ENCODE data around the gene CHSY3.

The CHSY3 gene

DNA sequence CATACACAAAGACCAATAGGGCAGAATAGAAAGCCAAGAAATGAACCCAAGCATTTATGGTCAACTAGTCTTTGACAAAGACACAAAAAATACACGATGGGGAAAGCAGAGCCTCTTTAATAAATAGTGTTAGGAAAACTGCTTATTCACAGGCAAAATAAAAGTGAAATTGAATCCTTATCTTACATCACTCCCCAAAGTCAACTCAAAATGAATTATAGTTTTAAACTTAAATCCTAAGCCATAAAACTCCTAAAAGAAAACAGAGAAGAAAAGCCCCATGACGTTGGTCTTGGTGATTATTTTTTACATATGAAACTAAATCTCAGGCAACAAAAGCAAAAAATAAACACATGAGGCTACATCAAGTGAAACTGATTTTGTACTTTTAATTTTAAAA lies 46.8 kb downstream of the CHSY3 start:
- no peak for DNase-seq

DNA sequence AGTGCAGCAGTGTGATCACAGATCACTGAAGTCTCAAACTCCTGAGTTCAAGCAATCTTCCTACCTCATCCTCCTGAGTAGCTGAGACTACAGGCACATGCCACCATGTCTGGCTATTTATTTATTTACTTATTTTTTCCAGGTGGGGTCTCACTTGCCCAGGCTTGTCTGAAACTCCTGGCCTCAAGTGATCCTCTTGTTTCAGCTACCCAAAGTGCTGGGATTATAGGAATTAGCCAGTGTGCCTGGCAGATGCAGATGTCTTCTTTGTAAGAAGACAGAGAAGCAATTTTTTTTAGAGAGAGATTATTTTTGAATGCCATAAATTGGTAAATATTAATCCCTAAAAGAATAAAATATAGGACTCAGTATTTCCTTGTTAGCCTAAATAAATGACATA lies 54.3 kb downstream of the CHSY3 start:
- no peak for DNase-seq

DNA sequence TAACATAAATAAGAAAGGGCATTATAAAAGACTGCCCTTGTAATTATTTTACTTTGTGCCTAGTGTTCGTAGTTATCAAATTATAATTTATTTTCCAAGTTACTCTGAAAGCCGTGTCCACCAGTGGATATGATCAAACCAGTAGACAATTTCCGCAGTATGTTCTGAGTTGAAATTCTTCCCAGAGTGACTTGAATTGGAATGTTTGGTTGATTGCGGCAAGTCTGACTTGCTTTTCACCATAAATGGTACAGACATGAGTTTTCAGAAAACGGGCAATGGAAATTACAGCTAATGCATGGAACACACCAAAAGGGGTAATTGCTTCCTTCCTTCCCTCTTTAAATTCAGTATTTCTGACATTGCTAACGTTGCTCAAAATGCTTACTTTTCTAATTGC lies 56.6 kb downstream of the CHSY3 start:
- DNase-seq = no peak

DNA sequence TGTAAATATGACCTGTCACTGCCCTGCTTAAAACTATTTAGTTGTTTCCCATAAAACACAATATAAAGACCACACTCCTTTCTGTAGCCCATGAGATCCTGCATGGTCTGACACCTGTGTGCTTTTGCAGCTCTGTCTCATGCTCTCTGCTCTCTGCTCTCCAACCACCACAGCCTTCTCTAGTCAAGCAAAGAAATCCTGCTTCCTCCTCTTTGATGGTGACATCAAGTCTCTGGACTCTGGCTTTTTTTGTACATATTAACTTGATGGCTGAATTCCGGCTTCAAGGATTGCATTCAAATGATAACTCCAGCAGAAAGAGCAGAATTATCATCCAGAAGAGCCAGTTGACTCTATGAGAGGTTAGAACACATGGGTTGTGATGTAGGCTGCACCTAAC lies 58.2 kb downstream of the CHSY3 start:
- no peak for DNase-seq

DNA sequence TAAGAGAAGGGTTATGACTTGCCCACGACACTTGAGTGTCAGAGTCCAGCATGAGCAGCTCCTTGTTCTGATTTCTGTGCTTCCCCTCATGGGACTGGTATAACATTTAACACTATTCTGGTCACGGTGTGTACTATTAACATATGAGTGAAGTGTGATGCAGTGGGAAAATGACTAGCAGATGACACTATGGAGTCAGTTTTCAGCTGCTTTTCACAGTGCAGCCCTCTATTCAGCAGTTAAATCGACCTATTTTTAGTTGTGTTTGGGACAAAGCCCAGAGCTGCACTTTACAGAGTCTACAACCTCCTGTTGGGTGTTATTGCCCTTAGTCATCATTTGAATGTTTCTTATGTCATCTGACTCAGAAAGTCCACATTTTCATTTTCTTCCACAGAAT lies 59.1 kb downstream of the CHSY3 start:
- no peak for DNase-seq

DNA sequence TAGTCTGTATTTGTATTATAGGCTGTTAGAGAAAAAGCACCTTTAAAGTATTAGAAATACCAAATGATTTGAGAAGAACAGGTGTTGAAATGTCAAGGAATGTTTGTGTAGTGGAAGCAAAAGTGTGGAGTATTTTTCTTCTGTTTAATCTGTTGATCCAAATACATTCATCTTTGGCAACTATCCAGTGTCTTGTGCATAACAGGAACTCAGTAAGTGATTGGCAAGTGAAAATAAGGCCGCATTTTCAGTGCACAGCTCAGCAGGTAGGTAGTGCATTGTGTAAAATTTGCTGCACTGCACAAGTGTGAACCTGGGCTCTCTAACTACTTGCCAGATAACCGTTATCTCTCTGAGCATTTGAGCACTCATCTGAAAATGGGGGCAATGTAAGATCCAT lies 61.8 kb downstream of the CHSY3 start:
- DNase-seq = no peak

DNA sequence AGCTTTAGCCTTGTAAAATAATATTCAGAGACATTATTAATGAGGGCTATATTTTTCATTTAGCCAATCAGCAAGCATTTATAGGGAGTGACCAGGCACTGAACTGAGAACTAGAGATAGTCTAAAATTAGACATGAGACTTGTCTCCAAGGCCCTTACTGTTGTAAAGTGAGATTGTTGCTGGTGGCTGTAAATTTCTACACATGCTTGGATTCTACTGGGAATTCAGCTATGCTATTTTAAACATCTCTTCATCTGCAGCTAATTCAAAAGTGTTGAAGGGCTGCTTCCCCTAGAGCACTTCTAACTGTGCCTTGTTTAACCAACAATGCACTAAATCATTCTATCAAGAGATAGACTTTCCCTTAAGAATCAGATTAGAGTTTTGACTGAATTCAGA lies 67.4 kb downstream of the CHSY3 start:
- no peak for DNase-seq

DNA sequence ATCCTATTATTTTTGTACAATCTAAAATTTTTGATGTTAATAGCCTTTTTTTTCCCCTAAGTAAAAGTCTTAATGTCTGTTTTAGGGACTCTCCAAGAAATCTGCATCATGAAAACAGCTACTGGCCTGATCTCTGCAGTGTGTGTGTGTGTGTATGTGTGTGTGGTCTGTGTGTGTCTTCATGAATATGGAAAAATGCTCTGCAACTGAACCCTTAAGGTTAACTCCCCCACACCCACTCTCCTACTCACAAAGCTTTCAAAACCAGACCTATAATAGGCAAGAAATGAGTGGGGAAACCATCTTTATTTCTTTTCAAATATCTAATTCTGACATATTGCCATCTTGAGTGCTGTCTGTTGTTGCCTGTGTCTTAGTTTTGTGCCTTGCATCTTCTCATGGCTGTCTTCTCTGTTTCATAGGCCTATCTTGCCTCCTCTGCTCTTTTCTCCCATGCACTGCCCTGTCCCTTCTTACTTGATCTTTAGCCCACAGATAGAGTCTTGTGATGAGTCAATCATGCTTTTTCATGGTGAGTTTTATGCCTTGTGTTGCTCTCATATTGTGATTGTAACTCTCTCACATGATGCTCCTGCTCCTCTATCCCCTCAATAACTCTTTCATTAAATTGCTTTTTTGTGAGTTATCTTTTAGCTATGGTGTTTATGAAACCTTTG lies 68.3 kb downstream of the CHSY3 start:
- DNase-seq = no peak

DNA sequence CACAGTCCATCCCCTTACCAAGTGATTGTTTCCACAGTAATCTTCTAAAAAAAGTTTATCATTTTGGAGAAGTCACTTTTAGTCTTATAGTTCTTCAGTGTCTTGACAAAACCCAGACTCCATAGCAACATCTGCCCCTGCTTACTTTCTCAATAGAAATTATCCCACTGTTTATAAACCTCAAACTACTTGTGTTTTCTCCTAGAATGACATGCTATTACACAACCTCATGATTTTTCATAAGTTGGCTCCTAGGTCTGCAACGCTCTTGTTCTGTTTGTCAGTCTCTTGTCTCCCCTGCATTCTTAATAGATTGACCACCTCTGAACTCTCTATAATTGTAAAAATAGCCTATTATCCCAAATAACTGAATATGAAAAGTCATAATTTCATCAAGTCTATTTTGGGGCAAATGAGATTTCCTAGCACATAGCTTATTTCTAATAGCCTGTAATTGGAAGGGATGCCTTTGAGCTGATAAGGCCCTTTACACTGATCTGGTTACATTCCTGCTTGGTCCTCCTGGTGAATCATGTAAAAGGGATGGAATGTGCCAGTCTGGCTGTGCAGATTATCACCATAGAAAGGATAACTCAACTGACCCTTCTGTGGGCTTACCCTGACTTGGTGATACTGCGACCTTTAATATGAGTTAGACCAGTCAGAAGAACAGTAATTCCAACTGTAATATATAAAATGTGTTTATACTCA lies 69.6 kb downstream of the CHSY3 start:
- no peak for DNase-seq

DNA sequence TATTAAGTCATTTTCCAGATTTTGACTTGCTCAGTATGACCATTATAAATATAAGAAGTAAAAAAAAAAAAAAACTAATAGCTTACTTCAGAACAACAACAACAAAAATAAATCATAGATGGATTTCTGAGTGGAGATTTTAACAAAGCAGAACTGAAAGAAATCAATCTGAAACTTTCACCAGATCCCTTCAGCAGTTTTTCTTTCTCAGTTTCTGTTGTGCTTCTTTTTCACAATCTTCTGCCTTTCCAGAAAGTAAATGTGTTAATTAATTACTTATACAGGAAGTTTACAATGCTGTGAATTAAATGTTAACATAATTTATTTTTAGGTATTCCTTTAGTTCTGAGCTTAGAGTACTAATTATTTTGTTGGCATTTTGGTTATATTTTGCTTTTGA lies 73.5 kb downstream of the CHSY3 start:
- no peak for DNase-seq

DNA sequence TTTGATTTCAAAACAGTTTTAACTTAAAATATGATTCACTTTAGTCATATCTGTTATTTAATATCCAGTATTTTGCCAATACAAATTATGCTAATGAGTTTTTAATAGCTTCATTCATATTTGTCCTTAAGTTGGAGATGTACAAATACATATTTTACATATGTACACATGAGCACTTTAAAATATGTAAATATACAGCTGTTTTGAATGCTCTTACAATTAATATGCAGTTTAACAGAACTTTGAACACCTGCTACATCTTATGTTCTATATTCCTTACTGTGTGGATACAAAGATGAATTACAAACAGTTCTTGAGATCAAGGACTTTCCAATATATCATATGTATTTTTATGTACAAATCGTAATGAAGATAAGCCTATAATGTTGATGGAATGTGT lies 74.0 kb downstream of the CHSY3 start:
- DNase-seq = no peak

DNA sequence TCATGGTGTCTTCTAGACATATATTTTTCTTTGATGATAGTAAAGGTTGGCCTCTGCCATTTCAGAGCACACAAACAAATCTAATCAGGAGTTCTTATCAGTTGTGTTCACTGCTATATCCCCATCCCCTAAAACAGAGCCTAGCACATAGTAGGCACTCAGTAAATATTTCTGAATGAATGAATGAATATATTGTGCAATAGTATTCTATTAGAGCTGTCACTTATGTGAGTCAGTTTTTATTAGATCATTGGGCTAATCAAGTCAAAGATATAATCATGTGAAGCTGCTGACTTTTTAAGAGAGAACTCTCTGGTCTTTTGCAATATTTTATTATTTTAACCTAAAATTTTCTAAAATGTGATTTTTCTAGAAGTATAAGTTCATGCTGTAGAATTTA lies 84.2 kb downstream of the CHSY3 start:
- no peak for DNase-seq

DNA sequence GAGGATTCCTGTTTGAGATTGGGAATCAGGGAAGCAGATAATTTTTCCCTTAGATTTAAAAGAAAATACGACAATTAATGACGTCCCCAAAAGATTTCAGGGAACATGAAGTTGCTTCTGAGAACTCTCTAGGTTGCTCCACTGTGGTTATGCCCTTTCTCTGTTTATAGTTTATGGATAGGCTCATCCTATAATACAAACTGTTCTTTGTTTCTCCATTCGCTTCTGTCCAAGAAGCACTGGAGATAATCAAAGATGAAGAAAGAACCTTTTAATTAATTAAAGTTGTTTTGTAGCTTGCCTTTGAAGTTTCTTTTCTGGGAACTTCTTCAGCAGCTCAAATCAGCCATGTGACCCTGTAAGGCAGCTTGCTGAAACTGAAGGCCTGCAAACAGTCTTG lies 87.5 kb downstream of the CHSY3 start:
- no peak for DNase-seq

DNA sequence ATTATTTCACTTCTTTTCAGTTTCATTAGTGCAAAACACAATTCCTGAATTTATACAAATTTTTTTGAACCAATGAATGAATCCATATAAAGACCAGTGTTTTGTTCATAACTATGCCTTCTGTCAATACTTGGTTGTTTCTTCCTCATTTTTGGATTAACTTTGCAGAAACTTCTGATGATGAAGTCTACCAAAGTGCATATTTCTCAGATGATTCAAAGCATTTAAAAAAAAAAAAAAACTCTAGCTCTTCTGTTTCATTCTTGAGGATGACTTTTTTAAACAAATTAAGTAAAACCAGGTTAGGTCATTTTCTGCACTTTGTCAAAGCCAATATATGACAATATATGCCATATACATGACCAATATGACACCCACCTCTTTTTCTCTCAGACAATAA lies 92.6 kb downstream of the CHSY3 start:
- no peak for DNase-seq

DNA sequence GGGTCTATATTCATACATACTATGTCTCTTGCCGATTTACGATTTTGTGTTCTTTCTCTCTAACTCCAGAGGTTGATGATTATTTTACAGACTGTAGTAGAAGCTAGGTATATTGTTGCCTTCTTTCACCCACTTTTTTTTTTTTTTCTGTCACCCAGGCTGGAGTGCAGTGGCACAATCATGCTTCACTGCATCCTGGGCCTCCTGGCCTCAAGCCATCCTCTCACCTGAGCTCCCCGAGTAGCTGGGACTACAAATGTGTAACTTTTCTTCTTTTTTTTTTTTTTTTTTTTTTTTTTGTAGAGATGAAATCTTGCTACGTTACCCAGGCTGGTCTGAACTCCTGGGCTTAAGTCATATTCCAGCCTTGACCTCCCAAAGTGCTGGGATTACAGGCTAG lies 96.2 kb downstream of the CHSY3 start:
- DNase-seq = no peak

DNA sequence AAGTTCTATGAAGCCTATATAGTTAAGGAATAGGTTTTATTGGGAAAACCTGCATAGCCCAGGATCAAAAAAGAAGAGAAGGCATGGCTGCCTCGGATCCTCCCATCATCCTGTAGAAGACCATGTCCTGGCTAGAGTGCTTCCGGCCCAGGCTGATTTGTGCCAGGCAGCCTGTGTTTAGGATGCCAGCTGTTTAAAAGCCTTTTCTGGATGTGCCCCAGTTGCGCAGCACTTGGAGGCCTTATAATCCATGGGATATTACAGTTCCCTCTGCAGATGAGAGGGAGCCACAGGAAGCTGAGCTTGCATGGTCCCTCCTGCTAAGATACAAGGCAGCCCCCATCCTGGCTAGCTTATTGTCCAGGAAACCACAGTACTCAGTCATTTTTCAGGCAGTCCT lies 97.9 kb downstream of the CHSY3 start:
- DNase-seq = no peak

DNA sequence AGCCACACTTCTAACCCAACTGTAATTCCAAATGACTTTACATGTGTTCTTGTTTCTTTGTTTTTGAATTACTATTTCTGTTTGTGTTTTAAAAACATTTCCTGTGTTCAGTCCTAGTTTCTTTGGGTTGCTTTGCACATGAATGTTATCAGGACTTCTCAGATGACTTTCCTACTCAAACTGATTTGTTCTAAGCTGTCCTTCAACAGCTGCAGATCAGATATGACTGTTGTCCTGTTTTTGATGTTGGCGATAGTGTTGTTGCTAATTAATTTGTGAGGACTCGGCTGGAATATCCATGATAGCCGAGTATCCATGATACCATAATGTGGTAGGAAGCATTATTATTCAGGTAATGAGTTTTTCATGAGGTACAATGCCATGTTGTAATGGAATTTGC lies 98.6 kb downstream of the CHSY3 start:
- DNase-seq = no peak

DNA sequence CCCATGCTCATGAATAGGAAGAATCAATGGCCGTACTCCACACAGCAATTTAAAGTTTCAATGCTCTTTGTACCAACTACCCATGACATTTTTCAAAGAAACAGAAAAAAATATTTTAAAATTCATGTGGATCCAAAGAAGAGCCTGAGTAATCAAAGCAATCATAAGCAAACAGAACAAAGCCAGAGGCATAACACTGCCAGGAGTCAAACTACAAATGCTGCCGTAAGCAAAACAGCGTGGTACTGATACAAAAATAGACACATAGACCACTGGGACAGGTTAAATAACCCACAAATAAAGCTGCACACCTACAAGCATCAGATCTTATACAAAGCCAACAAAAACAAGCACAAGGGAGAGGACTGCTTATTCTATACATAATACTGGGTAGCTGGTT lies 107.7 kb downstream of the CHSY3 start:
- DNase-seq = no peak

DNA sequence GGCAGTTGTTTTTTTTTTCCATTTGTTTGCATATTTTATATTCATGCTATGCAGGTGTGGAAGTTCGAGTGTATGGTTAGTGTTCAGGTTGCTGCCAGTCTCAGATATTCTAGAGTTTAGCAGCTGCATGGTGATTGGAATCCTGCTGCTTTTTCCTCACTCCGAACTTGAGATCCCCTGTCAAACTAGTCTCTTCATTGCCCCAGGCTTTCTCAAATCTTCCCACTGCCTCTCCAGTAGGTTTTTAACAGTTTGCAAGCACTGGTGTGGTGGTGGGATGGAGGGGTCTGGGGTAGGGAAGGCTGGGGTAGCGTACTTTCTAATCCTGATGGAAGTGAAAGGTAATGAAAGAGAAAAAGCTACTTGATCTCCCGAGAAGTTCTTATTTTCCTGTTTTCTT lies 112.9 kb downstream of the CHSY3 start:
- no peak for DNase-seq

DNA sequence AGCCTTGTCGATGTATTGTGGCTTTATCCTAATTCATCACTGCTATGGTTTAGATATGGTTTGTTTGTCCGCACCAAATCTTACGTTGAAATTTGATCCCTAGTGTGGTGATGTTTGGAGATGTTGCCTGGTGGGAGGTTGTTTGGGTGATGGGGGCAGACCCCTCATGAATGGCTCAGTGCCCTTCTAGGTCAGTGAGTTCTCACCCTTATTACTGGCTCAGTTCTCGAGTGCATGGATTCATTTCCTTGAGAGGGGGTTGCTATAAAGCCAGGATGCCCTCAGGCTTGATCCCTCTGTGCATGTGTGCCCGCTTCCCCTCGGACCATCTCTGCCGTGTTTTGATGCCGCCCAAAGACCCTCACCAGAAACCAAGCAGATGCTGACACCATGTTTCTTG lies 114.4 kb downstream of the CHSY3 start:
- DNase-seq = no peak

DNA sequence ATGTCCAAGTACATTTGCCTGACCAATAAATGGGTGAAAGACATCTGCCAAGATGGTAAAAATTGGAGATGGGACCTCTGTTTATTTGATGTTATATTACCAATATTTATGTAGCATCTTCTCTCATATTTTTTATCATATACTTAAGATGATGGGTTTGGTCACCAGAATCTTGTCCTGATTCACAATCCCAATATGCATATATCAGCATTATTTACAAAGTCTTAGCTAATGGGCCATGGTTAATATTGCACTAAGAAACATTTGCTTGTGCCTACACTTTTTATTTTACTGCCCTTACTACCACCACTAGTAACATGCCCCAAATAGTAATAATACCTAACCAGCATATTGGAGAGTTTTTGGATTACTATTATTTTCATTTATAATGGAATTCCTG lies 116.7 kb downstream of the CHSY3 start:
- DNase-seq = no peak

DNA sequence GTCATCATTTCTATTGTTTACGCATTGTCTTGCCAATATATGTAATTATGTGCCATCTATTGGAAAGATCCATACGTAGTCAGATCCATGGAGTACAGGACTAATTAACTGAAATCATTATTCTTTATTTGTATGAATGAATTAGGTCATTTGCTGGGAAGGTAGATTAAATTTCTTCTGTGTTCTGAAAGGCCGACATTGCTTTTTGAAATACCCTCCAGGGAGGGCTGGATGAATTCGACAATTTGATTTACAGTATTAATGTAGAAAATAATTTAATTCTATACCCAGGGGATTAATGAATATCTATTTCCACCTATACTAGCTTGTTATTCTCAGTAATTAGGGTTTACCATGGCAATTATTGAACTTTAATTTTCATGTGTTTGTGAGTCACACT lies 117.6 kb downstream of the CHSY3 start:
- no peak for DNase-seq

DNA sequence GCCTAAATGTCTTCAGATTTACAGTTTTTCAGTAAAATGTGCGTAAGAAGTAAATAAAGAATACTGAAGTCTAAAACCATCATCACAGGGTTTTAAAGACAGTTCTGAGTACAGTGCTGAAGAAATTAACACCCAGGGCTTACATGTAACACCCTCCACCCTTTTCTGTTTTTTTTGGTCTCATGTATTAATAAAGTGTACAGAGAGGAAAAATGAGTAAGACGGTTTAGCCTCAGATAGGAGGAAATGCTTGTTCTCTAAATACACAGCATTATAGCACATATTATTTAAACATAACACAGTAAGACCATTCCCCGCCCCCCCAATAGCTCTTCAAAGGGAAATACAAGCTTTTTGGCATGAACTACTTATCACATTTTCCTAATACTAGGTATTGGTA lies 119.3 kb downstream of the CHSY3 start:
- DNase-seq = no peak

DNA sequence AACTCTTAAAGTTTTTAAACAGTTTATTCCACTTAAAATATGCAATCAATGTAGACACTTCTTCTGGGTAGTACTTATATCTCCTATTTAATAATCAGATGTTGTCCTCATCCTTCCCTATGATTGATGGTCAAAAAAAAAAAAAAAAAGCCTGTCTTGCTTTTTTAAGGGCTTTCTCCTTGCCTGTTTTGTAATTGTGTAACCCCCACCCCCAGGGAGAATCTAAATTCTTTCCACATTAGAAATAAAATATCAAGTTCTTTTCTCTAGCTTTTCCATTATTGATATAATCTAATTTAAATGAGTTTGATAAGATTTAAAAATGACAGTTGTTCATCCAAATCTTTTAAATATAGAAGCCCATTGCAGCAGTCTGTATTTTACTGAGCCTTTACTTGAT lies 119.7 kb downstream of the CHSY3 start:
- no peak for DNase-seq

DNA sequence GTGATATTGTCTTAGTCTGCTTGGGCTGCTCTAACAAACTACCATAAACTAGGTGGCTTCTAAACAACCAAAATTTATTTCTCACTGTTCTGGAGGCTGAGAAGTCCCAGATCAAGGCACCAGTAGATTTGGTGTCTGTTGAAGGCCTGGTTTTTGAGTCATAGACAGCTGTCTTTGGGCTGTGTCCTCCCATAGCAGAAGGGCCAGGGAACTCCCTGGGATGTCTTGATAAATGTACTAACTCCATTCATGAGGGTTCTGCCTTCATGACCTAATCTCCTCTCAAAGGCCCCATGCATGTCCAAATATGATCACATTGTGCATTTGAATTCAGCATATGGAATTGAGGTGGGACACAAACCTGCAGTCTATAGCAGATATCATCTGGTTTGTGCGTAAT lies 121.2 kb downstream of the CHSY3 start:
- DNase-seq = no peak
